Upper lobe of right lung (tissue), 1 donor: Measurements from ENCODE around the gene CISTR. TPM values are rescaled to one million over a fixed set of nuclear protein-coding genes. Genes with fewer than 3 reads are reported as not detected.
A peak's percentile ranks its signal among the peaks of the same experiment; 100 is the strongest.

Experiments used
- ATAC-seq: fragments of 200-7000 bp; cut with Tn5 transposase; one replicate; pipeline ENCODE4 v1.9.1; 2020; ENCODE audit warnings: mild to moderate bottlenecking, moderate library complexity
- DNase-seq: peaks from one replicate; pipeline ENCODE4 v3.0.0-alpha.2; 2020
- H3K27ac ChIP-seq: fragments of 200-600 bp; one replicate; pipeline ENCODE4 v1.8.0; 2022
- H3K27me3 ChIP-seq: fragments of 200-600 bp; one replicate; pipeline ENCODE4 v1.8.0; 2022; ENCODE audit warnings: mild to moderate bottlenecking
- H3K36me3 ChIP-seq: fragments of 200-600 bp; one replicate; pipeline ENCODE4 v1.8.0; 2022
- H3K4me1 ChIP-seq: fragments of 200-600 bp; one replicate; pipeline ENCODE4 v1.8.0; 2022
- H3K4me3 ChIP-seq: fragments of 200-600 bp; one replicate; pipeline ENCODE4 v1.8.0; 2022; ENCODE audit warnings: mild to moderate bottlenecking
- H3K9me3 ChIP-seq: fragments of 200-600 bp; one replicate; pipeline ENCODE4 v1.8.0; 2022
- CTCF ChIP-seq: fragments of 200-600 bp; IDR thresholded peaks from one replicate; pipeline ENCODE4 v1.8.0; 2022; ENCODE audit warnings: antibody characterized with exemption
- intact Hi-C: fragments of 100-400 bp; cut with DNase I; formaldehyde crosslinking; loops from one replicate; pipeline ENCODE4 v1.11.0; 2022
- total RNA-seq: library from RNA; stranded (reverse); fragmentation: NEBNext Ultra II Directional; extraction: Animal tissue kit (Norgen Biotek cat#: 25700); gene quantifications from one replicate; pipeline ENCODE4 v1.2.1, GENCODE V29; 2021
- donor health status: DM: no; HTN: yes; CAD: no; lungs with severe emphysema.

The CISTR gene
- total RNA-seq, 1 donor from 2014 or later: not detected

GRCh38 chr12:53789570-53789969, 37.8 kb upstream of the CISTR start:
- H3K36me3 ChIP-seq: no peaks in the 10 kb centered on the region
- H3K9me3 ChIP-seq: no peaks in the 10 kb centered on the region
- intact Hi-C loops: no loop called here
- ATAC-seq: no peak
- TF ChIP-seq CTCF: no peak
- H3K27ac ChIP-seq: no peak overlapping the region
- no peaks in the 10 kb centered on the region for H3K4me1 ChIP-seq
- no peak overlapping the region for H3K4me3 ChIP-seq
- no peak for DNase-seq
- peaks cover 32% of the 10 kb centered on the region for H3K27me3 ChIP-seq

- Histone ChIP-seq H3K27ac (no peak overlapping the region), H3K9me3 (no peaks in the 10 kb centered on the region), H3K27me3 (peaks cover 39% of the 10 kb centered on the region), H3K4me1 (no peaks in the 10 kb centered on the region), H3K4me3 (no peak overlapping the region), H3K36me3 (no peaks in the 10 kb centered on the region)
- intact Hi-C loops: no loop called here
- TF ChIP-seq CTCF: no peak
- no peak for ATAC-seq
- DNase-seq: no peak
Observed at GRCh38 chr12:53788892-53789291, 37.1 kb upstream of the CISTR start.

GRCh38 chr12:53786411-53786810, 34.6 kb upstream of the CISTR start:
- Histone ChIP-seq H3K27ac (no peak overlapping the region), H3K4me1 (no peaks in the 10 kb centered on the region), H3K36me3 (no peaks in the 10 kb centered on the region), H3K4me3 (no peak overlapping the region), H3K27me3 (peaks cover 43% of the 10 kb centered on the region), H3K9me3 (no peaks in the 10 kb centered on the region)
- no peak for TF ChIP-seq CTCF
- intact Hi-C loops: no loop called here
- DNase-seq (peak; percentile 60), ATAC-seq (no peak)

GRCh38 chr12:53785161-53785560, 33.4 kb upstream of the CISTR start:
- ATAC-seq: no peak
- no peaks in the 10 kb centered on the region for H3K9me3 ChIP-seq
- H3K27me3 ChIP-seq: peaks cover 52% of the 10 kb centered on the region
- DNase-seq: no peak
- H3K36me3 ChIP-seq: no peaks in the 10 kb centered on the region
- no peak overlapping the region for H3K4me3 ChIP-seq
- H3K27ac ChIP-seq: no peak overlapping the region
- no peak for TF ChIP-seq CTCF
- intact Hi-C loops: no loop called here
- H3K4me1 ChIP-seq: no peaks in the 10 kb centered on the region

- Histone ChIP-seq H3K36me3 (no peaks in the 10 kb centered on the region), H3K4me1 (no peaks in the 10 kb centered on the region), H3K27me3 (peaks cover 49% of the 10 kb centered on the region), H3K27ac (no peak overlapping the region), H3K9me3 (no peaks in the 10 kb centered on the region), H3K4me3 (no peak overlapping the region)
- DNase-seq (no peak), ATAC-seq (no peak)
- TF ChIP-seq CTCF: no peak
- intact Hi-C loops: no loop called here
Observed at GRCh38 chr12:53782093-53782703, 30.4 kb upstream of the CISTR start.

- Histone ChIP-seq H3K27me3 (peaks cover 45% of the 10 kb centered on the region), H3K4me3 (no peak overlapping the region), H3K27ac (no peak overlapping the region), H3K4me1 (no peaks in the 10 kb centered on the region), H3K9me3 (no peaks in the 10 kb centered on the region), H3K36me3 (no peaks in the 10 kb centered on the region)
- DNase-seq: no peak
- no peak for ATAC-seq
- no peak for TF ChIP-seq CTCF
- intact Hi-C loops: no loop called here
Observed at GRCh38 chr12:53781228-53781801, 29.5 kb upstream of the CISTR start.
